Measurements from ENCODE around the gene PLCL2.

GRCh38 chr3:17040990-17041377 lies 156.2 kb downstream of the PLCL2 start:
- TF ChIP-seq, protein P1, sequence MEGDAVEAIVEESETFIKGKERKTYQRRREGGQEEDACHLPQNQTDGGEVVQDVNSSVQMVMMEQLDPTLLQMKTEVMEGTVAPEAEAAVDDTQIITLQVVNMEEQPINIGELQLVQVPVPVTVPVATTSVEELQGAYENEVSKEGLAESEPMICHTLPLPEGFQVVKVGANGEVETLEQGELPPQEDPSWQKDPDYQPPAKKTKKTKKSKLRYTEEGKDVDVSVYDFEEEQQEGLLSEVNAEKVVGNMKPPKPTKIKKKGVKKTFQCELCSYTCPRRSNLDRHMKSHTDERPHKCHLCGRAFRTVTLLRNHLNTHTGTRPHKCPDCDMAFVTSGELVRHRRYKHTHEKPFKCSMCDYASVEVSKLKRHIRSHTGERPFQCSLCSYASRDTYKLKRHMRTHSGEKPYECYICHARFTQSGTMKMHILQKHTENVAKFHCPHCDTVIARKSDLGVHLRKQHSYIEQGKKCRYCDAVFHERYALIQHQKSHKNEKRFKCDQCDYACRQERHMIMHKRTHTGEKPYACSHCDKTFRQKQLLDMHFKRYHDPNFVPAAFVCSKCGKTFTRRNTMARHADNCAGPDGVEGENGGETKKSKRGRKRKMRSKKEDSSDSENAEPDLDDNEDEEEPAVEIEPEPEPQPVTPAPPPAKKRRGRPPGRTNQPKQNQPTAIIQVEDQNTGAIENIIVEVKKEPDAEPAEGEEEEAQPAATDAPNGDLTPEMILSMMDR (IDR thresholded peaks at IDR 0.05), result no peak
- TF ChIP-seq EZH2 (IDR thresholded peaks at IDR 0.05) (no peak), EZH2phosphoT487 (IDR thresholded peaks at IDR 0.05) (no peak)
